DOHH2 (cell line): ENCODE measurements around the gene C16orf89.

Source experiments
- H3F3A ChIP-seq: fragments of 200-600 bp; sonication (generic), shearing (Covaris generic); 2 replicates; pipeline ENCODE4 v1.6.0; 2016; ENCODE audit warnings: antibody characterized with exemption, mild to moderate bottlenecking; ENCODE audit not compliant: control insufficient read depth, insufficient read depth
- H3K27ac ChIP-seq: fragments of 200-600 bp; sonication (generic); 2 replicates; pipeline ENCODE4 v1.5.1; 2014; ENCODE audit warnings: low read depth, mild to moderate bottlenecking, low read length, moderate library complexity
- H3K27me3 ChIP-seq: fragments of 200-600 bp; sonication (generic); 2 replicates; pipeline ENCODE4 v1.6.1; 2014; ENCODE audit warnings: mild to moderate bottlenecking, low read length, mixed read lengths; ENCODE audit not compliant: control insufficient read depth
- H3K36me3 ChIP-seq: fragments of 200-600 bp; sonication (generic); 2 replicates; pipeline ENCODE4 v1.6.1; 2014; ENCODE audit warnings: mild to moderate bottlenecking, low read length, moderate library complexity, mixed read lengths; ENCODE audit not compliant: control insufficient read depth
- H3K4me1 ChIP-seq: fragments of 200-600 bp; sonication (generic); 2 replicates; pipeline ENCODE4 v1.6.1; 2014; ENCODE audit warnings: mild to moderate bottlenecking, low read length, mixed read lengths; ENCODE audit not compliant: control insufficient read depth
- H3K4me2 ChIP-seq: fragments of 200-600 bp; sonication (generic); 2 replicates; pipeline ENCODE4 v1.6.0; 2014; ENCODE audit warnings: mild to moderate bottlenecking, low read length, moderate library complexity
- H3K4me3 ChIP-seq: fragments of 200-600 bp; sonication (generic); 2 replicates; pipeline ENCODE4 v1.5.1; 2014; ENCODE audit warnings: mild to moderate bottlenecking, low read length, mixed read lengths
- H3K79me2 ChIP-seq: fragments of 200-600 bp; sonication (generic); 2 replicates; pipeline ENCODE4 v1.6.1; 2014; ENCODE audit warnings: mild to moderate bottlenecking, low read length, mixed read lengths; ENCODE audit not compliant: control insufficient read depth
- H3K9me2 ChIP-seq: fragments of 200-600 bp; sonication (generic); replicated peaks from 2 replicates; pipeline ENCODE4 v1.6.1; 2014; ENCODE audit warnings: mild to moderate bottlenecking, low read length, mixed read lengths; ENCODE audit not compliant: control insufficient read depth
- H3K9me3 ChIP-seq: fragments of 200-600 bp; sonication (generic); 2 replicates; pipeline ENCODE4 v1.6.1; 2014; ENCODE audit warnings: antibody characterized with exemption, low read length, mixed read lengths; ENCODE audit not compliant: control insufficient read depth, insufficient read depth
- H4K20me1 ChIP-seq: fragments of 200-600 bp; sonication (generic); 2 replicates; pipeline ENCODE4 v1.6.0; 2014; ENCODE audit warnings: low read depth, mild to moderate bottlenecking, antibody characterized with exemption, low read length, moderate library complexity; ENCODE audit not compliant: control insufficient read depth, insufficient read depth
- CTCF ChIP-seq: fragments of 200-600 bp; sonication (generic); IDR thresholded peaks from one replicate; pipeline ENCODE4 v1.5.1; 2014; ENCODE audit warnings: antibody characterized with exemption, mild to moderate bottlenecking, low read depth, low read length; ENCODE audit not compliant: poor library complexity, severe bottlenecking
- EZH2phosphoT487 ChIP-seq: fragments of 200-600 bp; sonication (generic); IDR thresholded peaks from 2 replicates; pipeline ENCODE4 v1.6.1; 2017; ENCODE audit warnings: borderline replicate concordance, mild to moderate bottlenecking, antibody characterized with exemption, low read length, moderate library complexity, mixed read lengths

The C16orf89 gene

GRCh38 chr16:4994719-4995434 is 70.9 kb downstream of the C16orf89 start:
- Histone ChIP-seq H3K9me2 (no peaks in the 10 kb centered on the region), H3K9me3 (no peaks in the 10 kb centered on the region), H3K27me3 (0 out of 2 replicates have a peak, but pooled peaks cover 2% of the 10 kb centered on the region), H3K27ac (no peak overlapping the region), H3K4me1 (no peaks in the 10 kb centered on the region), H3K4me3 (no peak overlapping the region), H3F3A (no peaks in the 10 kb centered on the region), H3K36me3 (no peaks in the 10 kb centered on the region), H4K20me1 (no peaks in the 10 kb centered on the region), H3K79me2 (no peaks in the 10 kb centered on the region), H3K4me2 (no peak overlapping the region)
- TF ChIP-seq EZH2phosphoT487 (no peak), CTCF (no peak)
